HG02763 (cell line): ENCODE results near the gene AKAP17A.

ENCODE experiments used
- ATAC-seq: cut with Tn5 transposase; IDR thresholded peaks from one replicate; pipeline ENCODE4 v1.9.1; 2021; ENCODE audit warnings: mild to moderate bottlenecking, moderate library complexity; ENCODE audit not compliant: unreplicated experiment

Gene AKAP17A

GRCh38 chrX:1581132-1581531 is 10.3 kb upstream of the AKAP17A start:
- ATAC-seq, result no peak

GRCh38 chrX:1582686-1583437 is 8.5 kb upstream of the AKAP17A start:
- ATAC-seq, result no peak

GRCh38 chrX:1584237-1585011 is 7.0 kb upstream of the AKAP17A start:
- ATAC-seq, result no peak

- ATAC-seq, result no peak
These were observed 4.2 kb upstream of the AKAP17A start for GRCh38 chrX:1587161-1587560.

GRCh38 chrX:1589356-1590130 is 1.9 kb upstream of the AKAP17A start:
- ATAC-seq, result no peak

- ATAC-seq, result no peak
These were observed 562 bp downstream of the AKAP17A start for GRCh38 chrX:1591863-1592469.

- no peak for ATAC-seq
These were observed 1.2 kb downstream of the AKAP17A start for GRCh38 chrX:1592470-1593142.

- ATAC-seq, result no peak
These were observed 2.2 kb downstream of the AKAP17A start for GRCh38 chrX:1593286-1594271.

- no peak for ATAC-seq
These were observed 4.3 kb downstream of the AKAP17A start for GRCh38 chrX:1595711-1596060.

DNA sequence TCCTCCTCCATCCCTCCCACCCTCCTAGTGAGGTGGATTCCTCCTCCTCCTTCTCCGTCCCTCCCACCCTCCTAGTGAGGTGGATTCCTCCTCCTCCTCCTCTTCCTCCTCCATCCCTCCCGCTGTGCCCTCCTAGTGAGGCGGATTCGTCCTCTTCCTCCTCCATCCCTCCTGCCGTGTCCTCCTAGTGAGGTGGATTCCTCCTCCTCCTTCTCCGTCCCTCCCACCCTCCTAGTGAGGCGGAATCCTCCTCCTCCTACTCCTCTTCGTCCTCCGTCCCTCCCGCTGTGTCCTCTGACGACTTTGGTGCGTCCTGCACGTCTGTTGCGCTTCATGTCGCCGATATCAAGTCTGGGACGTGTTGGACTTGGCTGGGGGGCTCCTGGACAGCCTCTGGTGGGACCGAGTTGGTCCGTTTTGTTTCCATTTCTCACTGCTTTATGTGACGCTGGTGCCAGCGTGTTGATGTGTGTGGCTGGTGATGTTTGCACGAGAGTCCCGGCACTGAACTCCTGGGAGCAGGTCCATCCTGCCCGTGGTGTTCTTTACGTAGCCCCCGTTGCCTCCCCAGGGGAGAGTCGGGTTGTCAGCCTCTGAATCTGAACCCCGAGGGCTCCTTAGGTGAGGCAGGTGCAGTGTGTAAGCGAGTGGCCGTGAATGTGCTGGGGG is 5.4 kb downstream of the AKAP17A start:
- no peak for ATAC-seq

DNA sequence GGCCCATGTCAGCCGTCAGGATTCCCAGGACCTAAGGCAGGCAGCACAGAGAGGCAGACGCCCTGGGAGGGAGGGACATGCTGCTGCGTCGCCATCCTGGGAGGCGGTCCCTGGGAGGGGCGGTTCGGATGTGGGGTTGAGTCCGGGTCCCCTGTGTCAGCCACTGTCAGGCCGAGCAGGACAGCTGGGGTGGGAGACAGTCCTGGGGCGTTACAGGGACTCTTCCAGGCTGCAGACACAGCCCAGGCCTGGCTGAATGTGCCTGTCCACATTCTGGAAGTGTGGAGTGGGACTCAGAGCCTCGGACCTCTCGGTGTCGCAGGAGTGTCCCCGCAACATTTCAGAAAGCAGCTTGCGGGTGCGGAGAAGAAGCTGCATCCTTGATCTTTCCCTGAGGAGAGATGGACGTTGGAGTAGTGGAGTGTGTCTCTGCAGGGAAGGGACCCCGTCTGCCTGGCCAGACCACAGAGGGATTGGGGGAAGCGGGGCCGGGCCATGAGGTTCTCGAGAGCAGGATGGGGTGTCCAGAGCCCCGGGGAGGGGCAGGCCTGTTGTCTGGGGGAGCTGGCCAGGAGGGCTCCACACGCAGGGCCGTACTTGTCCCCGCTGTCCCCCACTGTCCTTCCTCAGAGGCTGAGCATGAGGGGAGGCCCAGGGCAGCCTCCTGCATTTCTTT is 6.1 kb downstream of the AKAP17A start:
- no peak for ATAC-seq

- ATAC-seq, result no peak
These were observed 6.8 kb downstream of the AKAP17A start for GRCh38 chrX:1598021-1598875.

DNA sequence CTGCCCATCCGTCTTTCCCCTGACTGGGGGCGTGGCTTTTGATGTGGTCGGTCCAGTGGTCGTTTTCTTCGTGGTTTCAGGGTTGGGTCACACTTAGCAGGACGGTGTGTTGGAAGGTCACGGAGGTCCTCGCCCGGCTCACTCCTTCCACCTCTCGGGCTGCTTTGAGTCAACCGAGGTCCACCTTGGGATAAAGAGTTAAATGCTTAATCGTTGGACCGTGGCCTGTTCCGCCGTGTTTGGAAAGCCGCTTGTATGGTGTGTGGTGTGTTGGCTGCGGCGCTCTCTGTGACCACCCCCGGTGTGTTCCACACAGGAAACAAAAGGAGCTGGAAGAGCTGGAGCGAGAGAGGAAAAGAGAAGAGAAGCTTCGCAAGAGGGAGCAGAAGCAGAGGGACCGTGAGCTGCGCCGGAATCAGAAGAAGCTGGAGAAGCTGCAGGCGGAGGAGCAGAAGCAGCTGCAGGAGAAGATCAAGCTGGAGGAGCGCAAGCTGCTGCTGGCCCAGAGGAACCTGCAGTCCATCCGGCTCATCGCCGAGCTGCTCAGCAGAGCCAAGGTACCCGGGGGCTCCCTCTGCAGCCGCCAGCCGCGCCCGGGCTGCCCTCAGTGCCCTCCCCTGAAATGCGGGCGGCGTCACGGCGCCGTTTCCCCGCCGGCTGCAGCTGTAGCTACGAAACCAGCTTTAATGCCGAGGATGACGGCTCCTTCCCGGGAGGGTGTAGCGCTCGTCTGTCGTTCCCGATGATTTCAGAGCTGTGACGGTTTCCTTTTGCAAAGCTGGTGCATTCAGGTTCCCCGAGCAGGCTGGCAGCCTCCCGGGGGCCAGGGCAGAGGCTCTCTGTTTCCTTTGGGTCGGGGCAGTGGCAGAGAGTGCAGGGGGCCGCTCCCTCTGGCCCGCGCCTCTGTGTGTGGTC is 7.7 kb downstream of the AKAP17A start:
- no peak for ATAC-seq

GRCh38 chrX:1599791-1600405 is 8.5 kb downstream of the AKAP17A start:
- ATAC-seq, result no peak

- no peak for ATAC-seq
These were observed 9.1 kb downstream of the AKAP17A start for GRCh38 chrX:1600406-1601050.
